Stimulated activated CD4-positive, alpha-beta T cell treated with anti-CD3 and anti-CD28 coated beads, Interleukin-2, amount 100 ng/mL, for 24 hours (primary cell): Measurements from ENCODE around the gene NAT16.
"Not testable (repeated sequence)": the region's sequence is repeated elsewhere in the genome, so short reads cannot be mapped to it uniquely, and the experiment has no call there.

ENCODE experiments used
- DNase-seq, 2 donors: peaks; one replicate each; pipeline ENCODE4 v3.0.0-alpha.2; 2020

Gene NAT16

DNA sequence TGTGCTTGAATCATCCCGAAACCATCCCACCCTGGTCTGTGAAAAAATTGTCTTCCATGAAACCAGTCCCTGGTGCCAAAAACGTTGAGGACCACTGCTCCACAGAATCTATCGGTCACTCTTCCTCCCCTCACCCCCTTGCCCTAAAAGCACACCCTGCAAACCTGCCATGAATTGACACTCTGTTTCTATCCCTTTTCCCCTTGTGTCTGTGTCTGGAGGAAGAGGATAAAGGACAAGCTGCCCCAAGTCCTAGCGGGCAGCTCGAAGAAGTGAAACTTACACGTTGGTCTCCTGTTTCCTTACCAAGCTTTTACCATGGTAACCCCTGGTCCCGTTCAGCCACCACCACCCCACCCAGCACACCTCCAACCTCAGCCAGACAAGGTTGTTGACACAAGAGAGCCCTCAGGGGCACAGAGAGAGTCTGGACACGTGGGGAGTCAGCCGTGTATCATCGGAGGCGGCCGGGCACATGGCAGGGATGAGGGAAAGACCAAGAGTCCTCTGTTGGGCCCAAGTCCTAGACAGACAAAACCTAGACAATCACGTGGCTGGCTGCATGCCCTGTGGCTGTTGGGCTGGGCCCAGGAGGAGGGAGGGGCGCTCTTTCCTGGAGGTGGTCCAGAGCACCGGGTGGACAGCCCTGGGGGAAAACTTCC lies 54.0 kb downstream of the NAT16 start:
- DNase-seq, result no peak

GRCh38 chr7:101124376-101125056 lies 55.6 kb downstream of the NAT16 start:
- DNase-seq, result no peak

DNA sequence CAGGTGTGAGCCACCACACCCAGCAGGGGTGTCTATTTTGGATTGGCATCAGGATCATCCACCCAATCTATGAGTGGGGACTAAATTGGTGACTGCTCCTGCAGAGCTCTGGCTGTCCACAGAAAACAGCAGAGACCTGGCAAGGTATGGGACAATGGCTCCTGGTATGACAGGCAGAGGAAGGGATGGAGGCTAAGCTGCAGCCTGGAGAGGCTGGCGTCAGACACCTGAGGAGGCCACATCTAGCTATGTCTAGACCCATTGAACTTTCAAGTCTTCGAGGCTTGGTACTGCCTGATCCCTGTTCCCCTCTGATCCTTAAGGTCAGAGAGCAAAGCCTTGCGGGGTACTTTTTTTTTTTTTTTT lies 56.4 kb downstream of the NAT16 start:
- DNase-seq, result no peak

- DNase-seq, result no peak
Measured at GRCh38 chr7:101122933-101123702, 57.0 kb downstream of the NAT16 start.

GRCh38 chr7:101121991-101122932 lies 57.8 kb downstream of the NAT16 start:
- DNase-seq, result no peak

- DNase-seq, result not testable (repeated sequence)
Measured at GRCh38 chr7:101121631-101121990, 58.5 kb downstream of the NAT16 start.
